Upper lobe of right lung (tissue), 1 donor: ENCODE measurements around the gene XAGE1B. TPM values are rescaled to one million over a fixed set of nuclear protein-coding genes. Genes with fewer than 3 reads are reported as not detected.
"Not testable (repeated sequence)": the region's sequence is repeated elsewhere in the genome, so short reads cannot be mapped to it uniquely, and the experiment has no call there.

Experiments
- ATAC-seq: fragments of 200-7000 bp; cut with Tn5 transposase; one replicate; pipeline ENCODE4 v1.9.1; 2020; ENCODE audit warnings: mild to moderate bottlenecking, moderate library complexity
- DNase-seq: peaks from one replicate; pipeline ENCODE4 v3.0.0-alpha.2; 2020
- H3K27ac ChIP-seq: fragments of 200-600 bp; one replicate; pipeline ENCODE4 v1.8.0; 2022
- H3K27me3 ChIP-seq: fragments of 200-600 bp; one replicate; pipeline ENCODE4 v1.8.0; 2022; ENCODE audit warnings: mild to moderate bottlenecking
- H3K36me3 ChIP-seq: fragments of 200-600 bp; one replicate; pipeline ENCODE4 v1.8.0; 2022
- H3K4me1 ChIP-seq: fragments of 200-600 bp; one replicate; pipeline ENCODE4 v1.8.0; 2022
- H3K4me3 ChIP-seq: fragments of 200-600 bp; one replicate; pipeline ENCODE4 v1.8.0; 2022; ENCODE audit warnings: mild to moderate bottlenecking
- H3K9me3 ChIP-seq: fragments of 200-600 bp; one replicate; pipeline ENCODE4 v1.8.0; 2022
- CTCF ChIP-seq: fragments of 200-600 bp; IDR thresholded peaks from one replicate; pipeline ENCODE4 v1.8.0; 2022; ENCODE audit warnings: antibody characterized with exemption
- intact Hi-C: fragments of 100-400 bp; cut with DNase I; formaldehyde crosslinking; loops from one replicate; pipeline ENCODE4 v1.11.0; 2022
- long read RNA-seq: library from polyadenylated mRNA; unstranded; transcript quantifications from one replicate; pipeline ENCODE4 v2.0.0, GENCODE V29; 2021
- total RNA-seq: library from RNA; stranded (reverse); fragmentation: NEBNext Ultra II Directional; extraction: Animal tissue kit (Norgen Biotek cat#: 25700); gene quantifications from one replicate; pipeline ENCODE4 v1.2.1, GENCODE V29; 2021
- donor health status: DM: no; HTN: yes; CAD: no; lungs with severe emphysema.

XAGE1B gene, protein sequence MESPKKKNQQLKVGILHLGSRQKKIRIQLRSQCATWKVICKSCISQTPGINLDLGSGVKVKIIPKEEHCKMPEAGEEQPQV
- 1.2 TPM for total RNA-seq
- long read RNA-seq, partial matches to known transcripts: 0 of 1 reads
- long read RNA-seq, other reads (novel, unspliced or antisense): 0 of 1 reads

DNA sequence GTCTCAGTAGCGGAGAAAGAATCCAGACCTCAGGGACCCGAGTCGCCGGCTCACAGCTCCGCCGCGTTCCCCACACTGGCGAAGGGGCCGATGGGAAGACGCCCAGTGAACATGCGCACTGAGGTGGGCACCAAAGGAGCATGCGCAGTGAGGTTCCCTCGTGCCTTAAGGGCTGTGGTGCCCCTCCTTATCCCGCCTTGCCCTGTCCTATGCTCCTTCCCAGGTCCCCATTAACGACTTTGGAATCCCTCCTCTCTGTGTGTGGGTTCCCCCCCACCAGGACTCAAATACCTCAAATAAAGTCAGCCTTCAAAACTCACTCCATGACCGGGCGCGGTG is at the start of gene XAGE1B:
XAGE1B (minus strand) TSS at position 77 of the 339 bp plus-strand sequence. CDS start 1,536 bp downstream, outside the sequence.
- H3K9me3 ChIP-seq, intact Hi-C loops, H3K27me3 ChIP-seq, H3K27ac ChIP-seq, H3K36me3 ChIP-seq, H3K4me1 ChIP-seq, DNase-seq, ATAC-seq, H3K4me3 ChIP-seq: not testable (repeated sequence)

DNA sequence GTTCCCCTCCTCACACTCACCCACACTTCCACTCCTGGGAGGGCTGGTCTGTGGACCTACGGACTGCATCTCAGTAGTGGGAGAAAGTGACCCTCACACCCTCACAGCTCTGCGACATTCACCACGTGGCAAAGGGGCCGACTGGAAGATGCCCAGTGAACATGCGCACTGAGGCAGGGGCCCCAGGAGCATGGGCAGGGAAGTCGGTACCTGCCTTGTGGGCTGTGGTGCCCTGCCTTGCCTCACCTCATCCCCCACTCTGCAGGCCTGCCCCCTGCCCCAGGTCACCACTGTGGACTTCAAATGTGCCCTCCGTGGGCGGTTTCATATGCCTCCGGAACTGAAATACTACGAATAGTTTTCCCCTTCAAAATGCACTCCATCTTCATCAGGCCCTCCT is 46.2 kb upstream of the XAGE1B start:
- DNase-seq (no peak), ATAC-seq (no peak)
- no peak for TF ChIP-seq CTCF
- Histone ChIP-seq H3K27me3 (no peaks in the 10 kb centered on the region), H3K4me1 (no peaks in the 10 kb centered on the region), H3K36me3 (no peaks in the 10 kb centered on the region), H3K4me3 (no peak overlapping the region), H3K27ac (no peak overlapping the region), H3K9me3 (no peaks in the 10 kb centered on the region)
- intact Hi-C loops: no loop called here

DNA sequence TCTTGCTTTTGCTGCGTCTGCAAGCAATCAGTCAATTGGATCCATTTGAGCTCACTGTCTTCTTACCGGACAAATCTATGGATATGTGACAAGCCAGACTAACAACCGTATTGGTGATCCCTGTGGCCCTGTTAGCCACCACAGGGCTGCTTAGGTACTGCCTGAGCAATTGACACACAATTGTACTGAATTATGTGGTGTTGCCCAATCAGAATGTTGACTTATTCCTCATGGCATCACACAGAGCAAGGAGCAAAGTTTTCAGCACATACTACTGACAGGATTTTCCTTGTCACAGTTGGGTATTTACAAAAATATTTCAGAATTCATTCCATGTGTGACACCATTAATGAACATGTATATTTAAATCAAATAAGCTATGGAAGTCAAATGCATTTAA is 41.3 kb upstream of the XAGE1B start:
- Histone ChIP-seq H3K36me3 (no peaks in the 10 kb centered on the region), H3K4me3 (no peak overlapping the region), H3K27ac (no peak overlapping the region), H3K4me1 (no peaks in the 10 kb centered on the region), H3K27me3 (no peaks in the 10 kb centered on the region), H3K9me3 (no peaks in the 10 kb centered on the region)
- TF ChIP-seq CTCF: no peak
- DNase-seq: no peak
- peak; percentile 48 for ATAC-seq
- intact Hi-C loops: no loop called here

DNA sequence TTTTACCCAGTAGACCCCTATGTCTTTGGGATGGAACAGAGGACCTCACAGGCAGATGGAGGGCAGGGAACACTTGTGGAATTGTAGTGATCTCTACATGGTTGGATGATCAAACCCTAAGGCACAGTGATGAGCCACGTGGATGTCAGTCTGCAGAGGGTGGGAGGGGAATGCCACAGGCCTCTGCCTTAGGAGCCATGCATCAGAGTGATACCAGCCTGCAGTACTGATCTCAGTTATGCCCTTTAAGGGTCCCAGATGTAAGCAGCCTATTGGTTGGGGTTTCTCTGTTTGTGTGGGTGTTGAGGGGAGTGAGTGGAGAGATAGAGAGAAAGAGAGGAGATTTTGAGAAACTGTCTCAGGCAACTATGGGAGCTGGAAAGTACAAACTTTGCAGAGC is 39.9 kb upstream of the XAGE1B start:
- intact Hi-C loops: no loop called here
- DNase-seq (no peak), ATAC-seq (no peak)
- H3K27me3 ChIP-seq: no peaks in the 10 kb centered on the region
- no peaks in the 10 kb centered on the region for H3K36me3 ChIP-seq
- TF ChIP-seq CTCF: no peak
- H3K4me3 ChIP-seq: no peak overlapping the region
- H3K27ac ChIP-seq: no peak overlapping the region
- H3K4me1 ChIP-seq: no peaks in the 10 kb centered on the region
- no peaks in the 10 kb centered on the region for H3K9me3 ChIP-seq

GRCh38 chrX:52553995-52554642 is 37.3 kb upstream of the XAGE1B start:
- Histone ChIP-seq H3K27ac (no peak overlapping the region), H3K4me3 (no peak overlapping the region), H3K36me3 (no peaks in the 10 kb centered on the region), H3K27me3 (no peaks in the 10 kb centered on the region), H3K9me3 (no peaks in the 10 kb centered on the region), H3K4me1 (no peaks in the 10 kb centered on the region)
- intact Hi-C loops: no loop called here
- ATAC-seq (no peak), DNase-seq (no peak)
- no peak for TF ChIP-seq CTCF

DNA sequence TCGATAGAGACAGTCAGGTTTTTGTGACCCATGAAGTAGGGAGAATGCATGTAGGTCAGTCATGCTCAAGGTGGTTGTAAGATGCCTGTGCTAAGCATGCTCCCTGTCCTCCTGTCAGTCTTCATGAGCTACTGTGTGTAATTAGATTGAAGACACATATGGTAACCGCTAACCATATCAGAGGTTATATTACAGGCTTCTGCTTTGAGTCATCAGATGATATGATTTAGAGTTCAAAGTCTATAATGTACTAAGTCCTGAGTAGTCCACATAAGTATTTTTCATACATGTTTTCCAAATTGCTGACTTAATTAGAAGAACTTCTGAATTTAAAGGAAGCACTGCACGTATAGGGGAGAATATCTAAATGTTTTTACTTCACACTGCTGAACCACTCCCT is 31.9 kb upstream of the XAGE1B start:
- H3K36me3 ChIP-seq, DNase-seq, H3K9me3 ChIP-seq, H3K4me1 ChIP-seq, ATAC-seq, H3K27ac ChIP-seq, intact Hi-C loops, H3K27me3 ChIP-seq, H3K4me3 ChIP-seq: not testable (repeated sequence)
